ENCODE results near the gene HES5. TPM values are rescaled to one million over a fixed set of nuclear protein-coding genes. Genes with fewer than 3 reads are reported as not detected.

HES5 gene
- total and polyA plus RNA-seq, 8 donors: 0.07 to 0.25 (median 0.15) TPM; not detected in 4

DNA sequence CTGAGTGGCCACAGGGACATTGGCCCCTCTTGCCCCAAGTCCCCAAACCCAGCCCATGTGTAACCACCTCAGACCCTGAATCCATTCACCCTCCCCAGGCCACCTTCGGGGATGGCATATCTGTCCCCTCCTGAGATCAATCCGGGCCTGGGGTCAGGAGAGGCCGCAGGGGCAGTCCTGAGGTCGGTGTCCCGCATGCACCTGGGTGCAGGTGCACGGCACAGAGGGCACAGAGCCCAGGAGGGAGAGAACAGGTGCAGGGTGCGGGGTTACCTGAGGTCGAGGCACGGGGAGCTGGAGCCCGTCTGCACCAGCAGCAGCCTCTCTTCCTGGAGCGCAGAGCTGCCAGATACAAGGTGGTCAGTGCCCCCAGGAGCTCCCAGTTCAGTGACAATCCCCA is 20.5 kb downstream of the HES5 start:
- H3K27me3 ChIP-seq: no peaks in the 10 kb centered on the region
- H3K4me3 ChIP-seq: no peak overlapping the region
- WGBS, 2 donors: 82 to 86% methylated on average over 11 of the region's 11 CpGs
- H3K27ac ChIP-seq: no peak overlapping the region
- ATAC-seq (no peak), DNase-seq (no peak), FAIRE-seq (no peak)
- H3K4me1 ChIP-seq: no peaks in the 10 kb centered on the region
- TF ChIP-seq, protein P1, sequence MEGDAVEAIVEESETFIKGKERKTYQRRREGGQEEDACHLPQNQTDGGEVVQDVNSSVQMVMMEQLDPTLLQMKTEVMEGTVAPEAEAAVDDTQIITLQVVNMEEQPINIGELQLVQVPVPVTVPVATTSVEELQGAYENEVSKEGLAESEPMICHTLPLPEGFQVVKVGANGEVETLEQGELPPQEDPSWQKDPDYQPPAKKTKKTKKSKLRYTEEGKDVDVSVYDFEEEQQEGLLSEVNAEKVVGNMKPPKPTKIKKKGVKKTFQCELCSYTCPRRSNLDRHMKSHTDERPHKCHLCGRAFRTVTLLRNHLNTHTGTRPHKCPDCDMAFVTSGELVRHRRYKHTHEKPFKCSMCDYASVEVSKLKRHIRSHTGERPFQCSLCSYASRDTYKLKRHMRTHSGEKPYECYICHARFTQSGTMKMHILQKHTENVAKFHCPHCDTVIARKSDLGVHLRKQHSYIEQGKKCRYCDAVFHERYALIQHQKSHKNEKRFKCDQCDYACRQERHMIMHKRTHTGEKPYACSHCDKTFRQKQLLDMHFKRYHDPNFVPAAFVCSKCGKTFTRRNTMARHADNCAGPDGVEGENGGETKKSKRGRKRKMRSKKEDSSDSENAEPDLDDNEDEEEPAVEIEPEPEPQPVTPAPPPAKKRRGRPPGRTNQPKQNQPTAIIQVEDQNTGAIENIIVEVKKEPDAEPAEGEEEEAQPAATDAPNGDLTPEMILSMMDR (IDR thresholded peaks at IDR 0.05): no peak
- intact Hi-C loops (cut with DNase I): no loop called here
- no peaks in the 10 kb centered on the region for H3K9me3 ChIP-seq
- peaks cover 6 to 56% (median 41%) of the 10 kb centered on the region in 3 donors for H3K36me3 ChIP-seq

DNA sequence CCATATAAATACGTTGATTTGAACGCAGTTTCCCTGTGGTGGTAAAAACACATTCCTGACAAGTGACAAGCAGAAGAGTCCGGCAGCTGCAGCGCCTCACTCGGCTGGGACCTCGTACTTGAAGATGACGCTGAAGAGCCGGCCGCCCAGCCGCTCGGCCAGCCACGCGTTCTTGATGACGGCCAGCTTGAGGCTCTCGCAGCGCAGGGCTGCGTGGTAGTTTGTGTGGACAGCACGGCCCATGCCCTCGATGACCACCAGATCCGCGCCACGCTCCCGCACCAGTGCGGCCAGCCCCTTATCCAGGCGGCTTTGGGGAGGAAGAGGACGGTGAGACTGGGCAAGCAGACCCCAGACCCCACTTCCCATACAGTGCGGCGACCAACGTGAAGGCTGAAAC is 21.3 kb downstream of the HES5 start:
- H3K27me3 ChIP-seq: peaks cover 0 to 7% (median 0%) of the 10 kb centered on the region in 4 donors
- peaks cover 3 to 50% (median 36%) of the 10 kb centered on the region in 3 donors for H3K36me3 ChIP-seq
- no peak overlapping the region for H3K4me3 ChIP-seq
- FAIRE-seq: no peak
- no peak for ATAC-seq
- H3K27ac ChIP-seq: no peak overlapping the region
- intact Hi-C loops (cut with DNase I): no loop called here
- no peak for DNase-seq
- H3K4me1 ChIP-seq: no peaks in the 10 kb centered on the region
- 94 to 96% methylated on average over 29 of the region's 29 CpGs for WGBS, 2 donors
- H3K9me3 ChIP-seq: no peaks in the 10 kb centered on the region
- TF ChIP-seq, protein P1 (IDR thresholded peaks at IDR 0.05): no peak

DNA sequence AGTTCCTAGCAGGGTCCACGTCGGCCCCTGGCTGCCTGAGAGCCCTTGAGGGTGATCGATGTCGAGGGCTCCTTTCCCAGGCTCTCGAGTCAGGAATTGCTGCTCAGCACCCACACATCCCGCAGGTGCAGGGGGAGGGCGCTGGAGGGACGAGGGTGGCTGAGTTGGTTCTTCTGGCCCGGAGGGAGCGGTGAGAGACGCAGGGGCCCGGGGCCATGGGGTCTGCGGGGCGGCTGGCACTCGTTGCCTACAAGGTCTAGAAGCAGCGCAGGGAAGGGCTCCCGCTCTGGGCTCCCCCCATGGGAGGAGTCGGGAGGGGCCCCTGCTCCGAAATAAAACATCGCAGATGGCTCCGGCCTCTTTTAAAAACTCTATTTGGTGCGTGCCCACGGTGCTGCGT is 21.9 kb downstream of the HES5 start:
- Histone ChIP-seq H3K4me1 (no peaks in the 10 kb centered on the region), H3K36me3 (peaks cover 2 to 45% (median 31%) of the 10 kb centered on the region in 3 donors), H3K4me3 (no peak overlapping the region), H3K27ac (no peak overlapping the region), H3K9me3 (no peaks in the 10 kb centered on the region), H3K27me3 (peaks cover 0 to 7% (median 0%) of the 10 kb centered on the region in 4 donors)
- FAIRE-seq (no peak), DNase-seq (no peak), ATAC-seq (no peak)
- TF ChIP-seq, protein P1 (IDR thresholded peaks at IDR 0.05): no peak
- WGBS, 2 donors: 89 to 90% methylated on average over 24 of the region's 24 CpGs
- intact Hi-C loops (cut with DNase I): no loop called here

DNA sequence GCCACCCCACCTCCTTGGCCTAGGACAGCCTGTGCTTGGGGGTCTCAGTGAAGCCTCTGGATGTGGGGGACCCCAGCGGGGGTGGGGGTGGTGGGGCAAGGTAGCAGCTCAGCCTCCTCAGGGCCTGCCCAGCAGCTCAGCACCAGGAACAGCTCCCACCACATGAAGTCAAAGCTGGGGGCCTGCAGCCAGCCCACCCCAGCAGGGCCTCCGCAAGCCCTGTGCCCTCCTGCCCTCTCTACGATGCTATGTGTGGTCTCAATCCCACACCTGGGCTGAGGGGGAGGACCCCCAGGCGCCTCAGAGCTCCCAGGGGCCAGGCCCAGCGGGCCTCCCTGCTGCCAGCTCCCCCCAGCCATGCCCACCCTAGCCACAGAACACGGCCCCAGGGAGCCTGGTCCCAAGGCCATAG is 22.3 kb downstream of the HES5 start:
- no peak overlapping the region for H3K27ac ChIP-seq
- intact Hi-C loops (cut with DNase I): no loop called here
- ATAC-seq: no peak
- peaks cover 2 to 41% (median 31%) of the 10 kb centered on the region in 3 donors for H3K36me3 ChIP-seq
- no peaks in the 10 kb centered on the region for H3K4me1 ChIP-seq
- no peaks in the 10 kb centered on the region for H3K9me3 ChIP-seq
- H3K27me3 ChIP-seq: peaks cover 0 to 7% (median 0%) of the 10 kb centered on the region in 4 donors
- no peak for DNase-seq
- no peak for FAIRE-seq
- no peak overlapping the region for H3K4me3 ChIP-seq
- 89 to 94% methylated on average over 4 to 6 of the region's 6 CpGs for WGBS, 2 donors
- TF ChIP-seq, protein P1 (IDR thresholded peaks at IDR 0.05): no peak

DNA sequence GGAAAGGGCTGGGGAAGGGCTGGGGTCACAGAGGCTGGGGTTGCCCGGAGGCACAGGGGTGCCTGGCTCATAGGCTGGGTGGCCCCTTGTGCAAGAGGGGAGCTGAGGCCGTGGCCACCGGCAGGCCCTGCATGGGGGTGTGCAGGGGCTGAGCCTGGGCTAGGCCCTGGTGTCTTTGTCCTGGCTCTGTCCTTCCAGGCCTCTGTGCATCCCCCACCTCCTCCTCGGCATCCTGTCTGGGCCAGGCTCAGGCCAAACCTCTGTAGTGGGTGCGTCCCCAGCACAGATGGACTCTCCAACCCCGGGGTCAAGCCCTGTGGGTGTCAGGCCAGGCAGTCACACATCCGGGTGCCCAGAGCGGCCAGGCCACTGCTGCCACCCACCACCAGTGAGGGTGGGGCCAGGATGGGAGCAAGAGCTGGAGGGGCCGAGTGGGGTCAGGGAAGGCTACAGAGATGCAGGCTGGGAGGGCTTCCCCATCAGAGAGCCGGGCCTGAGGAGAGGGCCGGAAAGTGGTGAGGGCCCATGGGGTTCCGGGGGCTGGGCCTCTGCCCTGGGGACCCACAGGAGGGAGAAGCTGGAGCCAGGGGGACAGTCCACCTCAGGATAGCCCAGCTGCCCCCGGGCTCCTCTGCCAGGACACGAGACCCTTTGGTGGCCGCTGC is 23.0 kb downstream of the HES5 start:
- intact Hi-C loops (cut with DNase I): no loop called here
- no peak overlapping the region for H3K27ac ChIP-seq
- no peaks in the 10 kb centered on the region for H3K4me1 ChIP-seq
- 62 to 69% methylated on average over 11 to 15 of the region's 15 CpGs for WGBS, 2 donors
- no peak for DNase-seq
- ATAC-seq: peak in 3 of 4 donors; percentile 7 to 18 (median 14)
- H3K9me3 ChIP-seq: no peaks in the 10 kb centered on the region
- peaks cover 0 to 7% (median 0%) of the 10 kb centered on the region in 4 donors for H3K27me3 ChIP-seq
- FAIRE-seq: no peak
- H3K4me3 ChIP-seq: no peak overlapping the region
- TF ChIP-seq, protein P1 (IDR thresholded peaks at IDR 0.05): no peak
- peaks cover 2 to 34% (median 25%) of the 10 kb centered on the region in 3 donors for H3K36me3 ChIP-seq
